ENCODE results near the gene AKAP1. TPM values are rescaled to one million over a fixed set of nuclear protein-coding genes. Genes with fewer than 3 reads are reported as not detected.

Gene AKAP1
- total and polyA plus RNA-seq, 2 donors (not counting 1 experiment from before 2014, with no cell fraction given), result 20.1 to 26.6 TPM

GRCh38 chr17:57088298-57088697, 3.3 kb downstream of the AKAP1 start:
- no peaks in the 10 kb centered on the region for H3K9me3 Mint-ChIP-seq (ENCODE audit: insufficient read depth)
- no peaks in the 10 kb centered on the region for H3K27me3 Mint-ChIP-seq
- Histone ChIP-seq H2AFZ (ENCODE audit: insufficient read depth, low read depth, low read length, poor library complexity, severe bottlenecking) (no peak overlapping the region), H3K4me2 (replicated peaks; ENCODE audit: low read depth, low read length, poor library complexity, severe bottlenecking) (no peak overlapping the region), H3K9me3 (ENCODE audit: control extremely low read depth in 1 of 3, control insufficient read depth in 2 of 3, insufficient read depth in 1 of 3, low read length in 2 of 3) (no peaks in the 10 kb centered on the region), H3K27me3 (replicated peaks in 1 of 4; ENCODE audit: control extremely low read depth in 1 of 4, control insufficient read depth in 3 of 4, insufficient read depth in 4 of 4, low read length in 3 of 4) (peaks cover 0 to 3% (median 0%) of the 10 kb centered on the region in 4 experiments), H3K36me3 (replicated peaks in 1 of 2; ENCODE audit: control extremely low read depth in 1 of 2, control insufficient read depth in 1 of 2, extremely low read depth in 1 of 2, insufficient read depth in 2 of 2, low read length in 1 of 2) (no peaks in the 10 kb centered on the region), H3K4me3 (ENCODE audit: control extremely low read depth in 1 of 5, extremely low read depth in 1 of 5, insufficient read depth in 1 of 5, low read depth in 2 of 5, low read length in 4 of 5) (no peak overlapping the region), H3K79me2 (ENCODE audit: control insufficient read depth, insufficient read depth, low read length) (peaks cover 75% of the 10 kb centered on the region), H3K4me1 (ENCODE audit: control insufficient read depth in 2 of 2, insufficient read depth in 2 of 2, low read length in 2 of 2) (peaks cover 14 to 16% of the 10 kb centered on the region in 2 donors), H4K20me1 (ENCODE audit: control insufficient read depth, insufficient read depth, low read length, poor library complexity, severe bottlenecking) (peaks cover 40% of the 10 kb centered on the region), H3K27ac (ENCODE audit: low read length in 2 of 2) (no peak overlapping the region), H3K9ac (ENCODE audit: low read length) (no peak overlapping the region)
- no peak for DNase-seq
- WGBS (ENCODE audit: insufficient coverage), result 100% methylated on average over 1 of the region's 1 CpG
- no peak overlapping the region for H3K4me3 Mint-ChIP-seq
- no peak overlapping the region for H3K27ac Mint-ChIP-seq
- TF ChIP-seq EZH2 (IDR thresholded peaks at IDR 0.05; ENCODE audit: borderline replicate concordance, insufficient read depth, low read depth, low read length, poor library complexity, severe bottlenecking), result no peak
- TF ChIP-seq, protein P1, sequence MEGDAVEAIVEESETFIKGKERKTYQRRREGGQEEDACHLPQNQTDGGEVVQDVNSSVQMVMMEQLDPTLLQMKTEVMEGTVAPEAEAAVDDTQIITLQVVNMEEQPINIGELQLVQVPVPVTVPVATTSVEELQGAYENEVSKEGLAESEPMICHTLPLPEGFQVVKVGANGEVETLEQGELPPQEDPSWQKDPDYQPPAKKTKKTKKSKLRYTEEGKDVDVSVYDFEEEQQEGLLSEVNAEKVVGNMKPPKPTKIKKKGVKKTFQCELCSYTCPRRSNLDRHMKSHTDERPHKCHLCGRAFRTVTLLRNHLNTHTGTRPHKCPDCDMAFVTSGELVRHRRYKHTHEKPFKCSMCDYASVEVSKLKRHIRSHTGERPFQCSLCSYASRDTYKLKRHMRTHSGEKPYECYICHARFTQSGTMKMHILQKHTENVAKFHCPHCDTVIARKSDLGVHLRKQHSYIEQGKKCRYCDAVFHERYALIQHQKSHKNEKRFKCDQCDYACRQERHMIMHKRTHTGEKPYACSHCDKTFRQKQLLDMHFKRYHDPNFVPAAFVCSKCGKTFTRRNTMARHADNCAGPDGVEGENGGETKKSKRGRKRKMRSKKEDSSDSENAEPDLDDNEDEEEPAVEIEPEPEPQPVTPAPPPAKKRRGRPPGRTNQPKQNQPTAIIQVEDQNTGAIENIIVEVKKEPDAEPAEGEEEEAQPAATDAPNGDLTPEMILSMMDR (IDR thresholded peaks at IDR 0.05), result no peak
- peaks cover 30% of the 10 kb centered on the region for H3K4me1 Mint-ChIP-seq
- POLR2A ChIA-PET, result interaction anchor here (1.0 kb wide), 1 partner anchor 110 kb away, joined by 4 read pairs; no protein-coding TSS in a partner anchor
- ATAC-seq (ENCODE audit: low read depth), result no peak
- intact Hi-C loops (cut with micrococcal nuclease), result loop anchor here (5.0 kb wide), 1 partner anchor 126 kb away; the partner anchor contains the start of gene COIL
- CTCF ChIA-PET, result interaction anchor here (0.9 to 1.0 kb wide), 2 partner anchors 9 to 14 kb away, joined by 3 read pairs; no protein-coding TSS in a partner anchor

DNA sequence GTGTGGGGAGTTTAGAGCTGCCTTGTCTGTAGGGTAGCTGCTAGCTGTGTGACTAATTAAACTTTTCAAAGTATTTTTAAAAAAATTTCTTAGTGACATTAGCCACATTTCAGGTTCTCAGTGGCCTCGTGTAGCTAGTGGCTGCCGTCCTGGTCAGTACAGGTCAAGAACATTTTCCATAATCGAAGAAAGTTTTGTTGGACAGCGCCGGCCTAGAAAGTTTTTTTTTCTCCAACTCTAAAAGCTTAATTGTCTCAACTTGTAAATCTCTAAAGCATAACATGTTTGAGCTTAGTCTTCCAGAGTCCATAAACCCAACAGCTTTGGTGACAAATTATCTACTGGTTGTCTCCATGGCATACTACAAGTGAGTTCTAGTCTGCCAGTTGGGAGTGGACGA, 4.3 kb downstream of the AKAP1 start:
- H3K79me2 ChIP-seq (ENCODE audit: control insufficient read depth, insufficient read depth, low read length), result peaks cover 86% of the 10 kb centered on the region
- intact Hi-C loops (cut with micrococcal nuclease), result loop anchor here (5.0 kb wide), 1 partner anchor 127 kb away; the partner anchor contains the start of gene COIL
- ChIA-PET CTCF (interaction anchor here (0.5 to 1.0 kb wide), 2 partner anchors 13 to 1993 kb away, joined by 3 read pairs; no protein-coding TSS in a partner anchor), POLR2A (no interaction called here)
- 90% methylated on average over 4 of the region's 6 CpGs for WGBS (ENCODE audit: insufficient coverage)
- no peaks in the 10 kb centered on the region for H3K9me3 ChIP-seq (ENCODE audit: control extremely low read depth in 1 of 3, control insufficient read depth in 2 of 3, insufficient read depth in 1 of 3, low read length in 2 of 3)
- peaks cover 0 to 3% (median 0%) of the 10 kb centered on the region in 4 experiments for H3K27me3 ChIP-seq (replicated peaks in 1 of 4; ENCODE audit: control extremely low read depth in 1 of 4, control insufficient read depth in 3 of 4, insufficient read depth in 4 of 4, low read length in 3 of 4)
- H3K27ac ChIP-seq (ENCODE audit: low read length in 2 of 2), result no peak overlapping the region
- H3K36me3 ChIP-seq (replicated peaks in 1 of 2; ENCODE audit: control extremely low read depth in 1 of 2, control insufficient read depth in 1 of 2, extremely low read depth in 1 of 2, insufficient read depth in 2 of 2, low read length in 1 of 2), result no peaks in the 10 kb centered on the region
- DNase-seq (no peak), ATAC-seq (ENCODE audit: low read depth) (no peak)
- no peak overlapping the region for H3K9ac ChIP-seq (ENCODE audit: low read length)
- Mint-ChIP-seq H3K4me3 (no peak overlapping the region), H3K27me3 (no peaks in the 10 kb centered on the region), H3K4me1 (peaks cover 30% of the 10 kb centered on the region), H3K27ac (no peak overlapping the region), H3K9me3 (ENCODE audit: insufficient read depth) (no peaks in the 10 kb centered on the region)
- no peak overlapping the region for H3K4me2 ChIP-seq (replicated peaks; ENCODE audit: low read depth, low read length, poor library complexity, severe bottlenecking)
- peaks cover 49% of the 10 kb centered on the region for H4K20me1 ChIP-seq (ENCODE audit: control insufficient read depth, insufficient read depth, low read length, poor library complexity, severe bottlenecking)
- peaks cover 11 to 15% of the 10 kb centered on the region in 2 donors for H3K4me1 ChIP-seq (ENCODE audit: control insufficient read depth in 2 of 2, insufficient read depth in 2 of 2, low read length in 2 of 2)
- no peak for TF ChIP-seq EZH2 (IDR thresholded peaks at IDR 0.05; ENCODE audit: borderline replicate concordance, insufficient read depth, low read depth, low read length, poor library complexity, severe bottlenecking)
- TF ChIP-seq, protein P1 (IDR thresholded peaks at IDR 0.05), result no peak
- no peak overlapping the region for H3K4me3 ChIP-seq (ENCODE audit: control extremely low read depth in 1 of 5, extremely low read depth in 1 of 5, insufficient read depth in 1 of 5, low read depth in 2 of 5, low read length in 4 of 5)
- no peak overlapping the region for H2AFZ ChIP-seq (ENCODE audit: insufficient read depth, low read depth, low read length, poor library complexity, severe bottlenecking)

Measured in B cell (primary cell).